H1 (cell line): ENCODE data around the gene KCTD8. TPM values are rescaled to one million over a fixed set of nuclear protein-coding genes. Genes with fewer than 3 reads are reported as not detected.

ENCODE experiments used
- CTCF ChIA-PET: fragments of 300-600 bp; sonication (Branson Sonifier 250); formaldehyde crosslinking; loops from one replicate; lab custom pipeline; 2021; ENCODE audit not compliant: partially characterized antibody; lab: Charles Lee
- POLR2A ChIA-PET: fragments of 300-600 bp; sonication (Branson Sonifier 250); formaldehyde crosslinking; loops from one replicate; lab custom pipeline; 2021; ENCODE audit warnings: inconsistent platforms; ENCODE audit not compliant: partially characterized antibody; lab: Charles Lee
- DNase-seq, 2 experiments: peaks; one replicate each; pipeline versions ENCODE4 v3.0.0 to v3.0.0-alpha.2; 2010 to 2022; ENCODE audit warnings: low spot score in 2 of 2, low read depth in 1 of 2, mixed read lengths in 1 of 2
- FAIRE-seq: peaks from 2 replicates; lab custom pipeline; 2011; peaks lifted over from hg19 to GRCh38; lab: Jason Lieb, UNC
- H2AFZ ChIP-seq: 2 replicates; pipeline ENCODE4 v1.8.1; 2012; ENCODE audit warnings: low read length, inconsistent platforms
- H2AK5ac ChIP-seq: 2 replicates; pipeline ENCODE4 v1.6.1; 2013; ENCODE audit warnings: low read depth, low read length
- H2BK120ac ChIP-seq: replicated peaks from 2 replicates; pipeline ENCODE3; 2013; ENCODE audit warnings: low read depth, low read length, inconsistent platforms
- H2BK12ac ChIP-seq: 2 replicates; pipeline ENCODE4 v1.6.1; 2013; ENCODE audit warnings: low read depth, low read length
- H2BK15ac ChIP-seq: 2 replicates; pipeline ENCODE4 v1.6.1; 2013; ENCODE audit warnings: low read length
- H2BK20ac ChIP-seq: 2 replicates; pipeline ENCODE4 v1.6.1; 2013; ENCODE audit warnings: low read length
- H2BK5ac ChIP-seq: 2 replicates; pipeline ENCODE4 v1.6.1; 2013; ENCODE audit warnings: low read depth, low read length
- H3K14ac ChIP-seq: 2 replicates; pipeline ENCODE4 v1.6.1; 2013; ENCODE audit warnings: inconsistent platforms; ENCODE audit not compliant: insufficient read length
- H3K18ac ChIP-seq: 2 replicates; pipeline ENCODE4 v1.6.1; 2013; ENCODE audit warnings: low read length; ENCODE audit errors: extremely low read depth
- H3K23ac ChIP-seq: 2 replicates; pipeline ENCODE4 v1.6.1; 2013; ENCODE audit warnings: inconsistent platforms; ENCODE audit not compliant: insufficient read length
- H3K23me2 ChIP-seq: 2 replicates; pipeline ENCODE4 v1.6.1; 2013; ENCODE audit warnings: low read depth, low read length
- H3K27ac ChIP-seq: 2 replicates; pipeline ENCODE4 v1.6.1; 2011; ENCODE audit warnings: low read depth, low read length, inconsistent platforms
- H3K27me3 ChIP-seq, 4 experiments: replicated peaks in 1 of 4; 1 replicate in 1 of 4; 2 replicates in 3 of 4; pipeline versions ENCODE4 v1.6.1 to v1.8.1; 2011 to 2013; ENCODE audit warnings: low read length in 3 of 4, mild to moderate bottlenecking in 3 of 4, inconsistent platforms in 2 of 4, mixed read lengths in 2 of 4, moderate library complexity in 1 of 4; ENCODE audit not compliant: control insufficient read depth in 3 of 4, insufficient read depth in 3 of 4; ENCODE audit errors: extremely low read depth in 1 of 4
- H3K36me3 ChIP-seq, 4 experiments: 2 replicates each; pipeline versions ENCODE4 v1.6.1 to v1.8.1; 2011 to 2013; ENCODE audit warnings: mild to moderate bottlenecking in 4 of 4, low read length in 3 of 4, moderate library complexity in 2 of 4, control low read depth in 1 of 4, inconsistent platforms in 1 of 4; ENCODE audit not compliant: insufficient read depth in 4 of 4, control insufficient read depth in 2 of 4
- H3K4ac ChIP-seq: replicated peaks from 2 replicates; pipeline ENCODE3; 2013; ENCODE audit warnings: low read length, low read depth, mixed read lengths, inconsistent platforms; ENCODE audit not compliant: insufficient read length
- H3K4me1 ChIP-seq, 4 experiments: replicated peaks in 1 of 4; 1 replicate in 1 of 4; 2 replicates in 3 of 4; pipeline versions ENCODE4 v1.6.1 to v1.8.1; 2011 to 2013; ENCODE audit warnings: low read length in 3 of 4, inconsistent platforms in 2 of 4, mixed read lengths in 1 of 4; ENCODE audit not compliant: insufficient read depth in 4 of 4, control insufficient read depth in 3 of 4
- H3K4me2 ChIP-seq, 2 experiments: 2 replicates each; pipeline versions ENCODE4 v1.6.1 to v1.8.1; 2011 to 2013; ENCODE audit warnings: low read depth in 2 of 2, low read length in 2 of 2, control low read depth in 1 of 2, inconsistent platforms in 1 of 2, mild to moderate bottlenecking in 1 of 2; ENCODE audit not compliant: insufficient read depth in 1 of 2
- H3K4me3 ChIP-seq, 4 experiments: fragments of 200-600, 300-600 bp in 1 of 4; sonication (generic), shearing (Covaris generic), sonication (Bioruptor Twin) in 1 of 4; 2 replicates each; pipeline versions ENCODE4 v1.5.1 to v1.8.1; 2011 to 2016; ENCODE audit warnings: low read length in 4 of 4, low read depth in 3 of 4, control low read depth in 2 of 4, inconsistent platforms in 2 of 4, mild to moderate bottlenecking in 2 of 4, mixed read lengths in 1 of 4, moderate library complexity in 1 of 4; ENCODE audit not compliant: insufficient read depth in 2 of 4; ENCODE audit errors: extremely low read depth in 1 of 4
- H3K56ac ChIP-seq: replicated peaks from 2 replicates; pipeline ENCODE3; 2013; ENCODE audit warnings: low read depth, mild to moderate bottlenecking, mixed read lengths, low read length, inconsistent platforms; ENCODE audit not compliant: insufficient read length
- H3K79me1 ChIP-seq: 2 replicates; pipeline ENCODE4 v1.6.1; 2013; ENCODE audit warnings: low read depth, low read length, control low read depth
- H3K79me2 ChIP-seq, 2 experiments: 2 replicates each; pipeline versions ENCODE4 v1.6.1 to v1.8.1; 2012 to 2013; ENCODE audit warnings: low read length in 2 of 2, mild to moderate bottlenecking in 2 of 2, inconsistent platforms in 1 of 2; ENCODE audit not compliant: insufficient read depth in 2 of 2, control insufficient read depth in 1 of 2
- H3K9ac ChIP-seq, 4 experiments: replicated peaks in 1 of 4; 1 replicate in 1 of 4; 2 replicates in 3 of 4; pipeline versions ENCODE4 v1.6.1 to v1.8.1; 2011 to 2013; ENCODE audit warnings: low read depth in 3 of 4, low read length in 3 of 4, control low read depth in 2 of 4, mild to moderate bottlenecking in 2 of 4, moderate library complexity in 2 of 4, inconsistent platforms in 1 of 4; ENCODE audit errors: extremely low read depth in 1 of 4
- H3K9me3 ChIP-seq, 2 experiments: 2 replicates each; pipeline versions ENCODE4 v1.6.1 to v1.8.1; 2012 to 2013; ENCODE audit warnings: mild to moderate bottlenecking in 2 of 2, moderate library complexity in 2 of 2, control low read depth in 1 of 2, inconsistent platforms in 1 of 2, low read depth in 1 of 2, low read length in 1 of 2, mixed read lengths in 1 of 2; ENCODE audit not compliant: insufficient read depth in 2 of 2
- H4K20me1 ChIP-seq, 2 experiments: replicated peaks in 1 of 2; 2 replicates each; pipeline versions ENCODE3 to v1.8.1; 2011 to 2013; ENCODE audit warnings: inconsistent platforms in 2 of 2, low read length in 2 of 2, mild to moderate bottlenecking in 1 of 2; ENCODE audit not compliant: insufficient read depth in 2 of 2, control insufficient read depth in 1 of 2
- H4K5ac ChIP-seq: 2 replicates; pipeline ENCODE4 v1.6.1; 2013; ENCODE audit warnings: low read length, low read depth, mixed read lengths, inconsistent platforms; ENCODE audit not compliant: insufficient read length
- H4K8ac ChIP-seq: 2 replicates; pipeline ENCODE4 v1.8.0; 2013; ENCODE audit warnings: mild to moderate bottlenecking, moderate library complexity, low read length, inconsistent platforms; ENCODE audit not compliant: insufficient read depth; ENCODE audit errors: extremely low read depth
- H4K91ac ChIP-seq: replicated peaks from 2 replicates; pipeline ENCODE3; 2013; ENCODE audit warnings: low read length, mixed read lengths, inconsistent platforms; ENCODE audit not compliant: insufficient read length
- BRCA1 ChIP-seq: IDR thresholded peaks from 2 replicates; pipeline ENCODE4 v1.6.1; 2012; ENCODE audit warnings: low read depth, low read length, improper control_type of control experiment
- CHD2 ChIP-seq: IDR thresholded peaks from 2 replicates; pipeline ENCODE4 v1.6.1; 2012; ENCODE audit warnings: low read length, improper control_type of control experiment
- NRF1 ChIP-seq: IDR thresholded peaks from 2 replicates; pipeline ENCODE4 v1.6.1; 2011; ENCODE audit warnings: mild to moderate bottlenecking, low read depth, low read length, improper control_type of control experiment
- POLR2A ChIP-seq, 2 experiments: IDR thresholded peaks; 1 replicate in 1 of 2; 2 replicates in 1 of 2; pipeline ENCODE4 v1.6.1; 2011; ENCODE audit warnings: low read depth in 2 of 2, low read length in 2 of 2, mild to moderate bottlenecking in 2 of 2; ENCODE audit errors: control extremely low read depth in 1 of 2
- SP1 ChIP-seq: IDR thresholded peaks from 2 replicates; pipeline ENCODE4 v1.6.1; 2011; ENCODE audit warnings: low read depth, low read length
- TEAD4 ChIP-seq: IDR thresholded peaks from 2 replicates; pipeline ENCODE4 v1.6.1; 2012; ENCODE audit warnings: low read depth, low read length, inconsistent platforms, mixed read lengths
- USF2 ChIP-seq: IDR thresholded peaks from 2 replicates; pipeline ENCODE4 v1.6.1; 2011; ENCODE audit warnings: low read length, improper control_type of control experiment
- YY1 ChIP-seq: IDR thresholded peaks from 2 replicates; pipeline ENCODE4 v1.6.1; 2011; ENCODE audit warnings: low read depth, mild to moderate bottlenecking, low read length
- WGBS, 2 experiments: shearing (Covaris generic) in 1 of 2; methylation state at CpG; one replicate each; pipeline versions ENCODE4 v1.1.6 to v1.1.7; 2013 to 2015; ENCODE audit warnings: low lambda C conversion rate in 2 of 2, mixed read lengths in 2 of 2, inconsistent platforms in 1 of 2, low coverage in 1 of 2, missing lambda C conversion rate in 1 of 2; ENCODE audit not compliant: insufficient replicate concordance in 2 of 2, insufficient coverage in 1 of 2, insufficient read length in 1 of 2; ENCODE audit errors: extremely low coverage in 1 of 2, missing lambda C conversion rate in 1 of 2; 5-methylcytosine and 5-hydroxymethylcytosine counted together
- polyA plus RNA-seq, 7 experiments: library from polyadenylated mRNA; depleted of rRNA in 3 of 7; stranded (reverse) in 5 of 7; unstranded in 2 of 7; fragments of >200 nt in 5 of 7; fragments of 200-250 nt in 2 of 7; gene quantifications; 1 replicate in 5 of 7; 2 replicates in 1 of 7; 4 replicates in 1 of 7; pipeline versions ENCODE4 v1.2.1 to v1.2.3, GENCODE V29; 2011 to 2013; ENCODE audit warnings: missing spikeins in 2 of 7, mixed read lengths in 2 of 7
- total RNA-seq: library from RNA; stranded (reverse); fragmentation: NEBNext Ultra II Directional; extraction: Animal tissue kit (Norgen Biotek cat#: 25700); gene quantifications from 2 replicates; pipeline ENCODE4 v1.2.1, GENCODE V29; 2021

The KCTD8 gene
- total and polyA plus RNA-seq, 2 of the 8 experiments (the other 6 are each of a cell fraction or from before 2014, with no cell fraction given) = 2.9 to 3.7 TPM

GRCh38 chr4:44149282-44149681 lies 299.3 kb downstream of the KCTD8 start:
- POLR2A ChIA-PET = no interaction called here
- no peak overlapping the region for H3K27ac ChIP-seq
- H2BK120ac ChIP-seq = no peak overlapping the region

More at GRCh38 chr4:44149282-44149681, 299.3 kb downstream of the KCTD8 start:
- H3K27me3 ChIP-seq = no peaks in the 10 kb centered on the region
- H2BK12ac ChIP-seq = no peak overlapping the region
- 78% methylated on average over 2 of the region's 2 CpGs; no CpG with 5 or more reads in 1 of the 2 experiments for WGBS, 2 experiments
- no peaks in the 10 kb centered on the region for H3K4me1 ChIP-seq
- FAIRE-seq (no peak), DNase-seq (no peak)
- no peaks in the 10 kb centered on the region for H3K23me2 ChIP-seq
- no peaks in the 10 kb centered on the region for H4K20me1 ChIP-seq
- no peak overlapping the region for H2BK15ac ChIP-seq
- no peak overlapping the region for H2AFZ ChIP-seq
- H3K4me2 ChIP-seq = no peak overlapping the region
- no peaks in the 10 kb centered on the region for H3K79me1 ChIP-seq
- no peak overlapping the region for H3K4ac ChIP-seq
- H3K4me3 ChIP-seq = no peak overlapping the region
- no peak overlapping the region for H3K9ac ChIP-seq
- H3K9me3 ChIP-seq = peaks cover 0 to 6% of the 10 kb centered on the region in 2 experiments; a peak in 3 of 4 replicates
- H3K79me2 ChIP-seq = no peaks in the 10 kb centered on the region
- H3K18ac ChIP-seq = no peak overlapping the region
- H3K14ac ChIP-seq = no peak overlapping the region
- H4K5ac ChIP-seq = no peak overlapping the region
- H3K23ac ChIP-seq = no peak overlapping the region
- H3K56ac ChIP-seq = no peak overlapping the region
- H4K91ac ChIP-seq = no peak overlapping the region
- H2AK5ac ChIP-seq = no peak overlapping the region
- TF ChIP-seq TEAD4 = no peak
- no peak for TF ChIP-seq NRF1
- no peak for TF ChIP-seq POLR2A (IDR thresholded peaks at IDR 0.05; ENCODE audit: control extremely low read depth in 1 of 2, low read depth in 2 of 2, low read length in 2 of 2)
- no peak for TF ChIP-seq SP1
- no peak for TF ChIP-seq USF2
- no peak for TF ChIP-seq YY1
- TF ChIP-seq BRCA1 = no peak
- TF ChIP-seq CHD2 = no peak
- CTCF ChIA-PET = no interaction called here
- H2BK20ac ChIP-seq = no peak overlapping the region
- H2BK5ac ChIP-seq = no peak overlapping the region
- no peak overlapping the region for H4K8ac ChIP-seq
- no peaks in the 10 kb centered on the region for H3K36me3 ChIP-seq
